H1 (cell line): Measurements from ENCODE around the gene MBOAT2. TPM values are rescaled to one million over a fixed set of nuclear protein-coding genes. Genes with fewer than 3 reads are reported as not detected.

Experiments
- CTCF ChIA-PET: fragments of 300-600 bp; sonication (Branson Sonifier 250); formaldehyde crosslinking; loops from one replicate; lab custom pipeline; 2021; ENCODE audit not compliant: partially characterized antibody; lab: Charles Lee
- POLR2A ChIA-PET: fragments of 300-600 bp; sonication (Branson Sonifier 250); formaldehyde crosslinking; loops from one replicate; lab custom pipeline; 2021; ENCODE audit warnings: inconsistent platforms; ENCODE audit not compliant: partially characterized antibody; lab: Charles Lee
- DNase-seq, 2 experiments: peaks; one replicate each; pipeline versions ENCODE4 v3.0.0 to v3.0.0-alpha.2; 2010 to 2022; ENCODE audit warnings: low spot score in 2 of 2, low read depth in 1 of 2, mixed read lengths in 1 of 2
- FAIRE-seq: peaks from 2 replicates; lab custom pipeline; 2011; peaks lifted over from hg19 to GRCh38; lab: Jason Lieb, UNC
- H2AFZ ChIP-seq: 2 replicates; pipeline ENCODE4 v1.8.1; 2012; ENCODE audit warnings: low read length, inconsistent platforms
- H2AK5ac ChIP-seq: 2 replicates; pipeline ENCODE4 v1.6.1; 2013; ENCODE audit warnings: low read depth, low read length
- H2BK120ac ChIP-seq: replicated peaks from 2 replicates; pipeline ENCODE3; 2013; ENCODE audit warnings: low read depth, low read length, inconsistent platforms
- H2BK12ac ChIP-seq: 2 replicates; pipeline ENCODE4 v1.6.1; 2013; ENCODE audit warnings: low read depth, low read length
- H2BK15ac ChIP-seq: 2 replicates; pipeline ENCODE4 v1.6.1; 2013; ENCODE audit warnings: low read length
- H2BK20ac ChIP-seq: 2 replicates; pipeline ENCODE4 v1.6.1; 2013; ENCODE audit warnings: low read length
- H2BK5ac ChIP-seq: 2 replicates; pipeline ENCODE4 v1.6.1; 2013; ENCODE audit warnings: low read depth, low read length
- H3K14ac ChIP-seq: 2 replicates; pipeline ENCODE4 v1.6.1; 2013; ENCODE audit warnings: inconsistent platforms; ENCODE audit not compliant: insufficient read length
- H3K18ac ChIP-seq: 2 replicates; pipeline ENCODE4 v1.6.1; 2013; ENCODE audit warnings: low read length; ENCODE audit errors: extremely low read depth
- H3K23ac ChIP-seq: 2 replicates; pipeline ENCODE4 v1.6.1; 2013; ENCODE audit warnings: inconsistent platforms; ENCODE audit not compliant: insufficient read length
- H3K23me2 ChIP-seq: 2 replicates; pipeline ENCODE4 v1.6.1; 2013; ENCODE audit warnings: low read depth, low read length
- H3K27ac ChIP-seq: 2 replicates; pipeline ENCODE4 v1.6.1; 2011; ENCODE audit warnings: low read depth, low read length, inconsistent platforms
- H3K27me3 ChIP-seq, 4 experiments: replicated peaks in 1 of 4; 1 replicate in 1 of 4; 2 replicates in 3 of 4; pipeline versions ENCODE4 v1.6.1 to v1.8.1; 2011 to 2013; ENCODE audit warnings: low read length in 3 of 4, mild to moderate bottlenecking in 3 of 4, inconsistent platforms in 2 of 4, mixed read lengths in 2 of 4, moderate library complexity in 1 of 4; ENCODE audit not compliant: control insufficient read depth in 3 of 4, insufficient read depth in 3 of 4; ENCODE audit errors: extremely low read depth in 1 of 4
- H3K36me3 ChIP-seq, 4 experiments: 2 replicates each; pipeline versions ENCODE4 v1.6.1 to v1.8.1; 2011 to 2013; ENCODE audit warnings: mild to moderate bottlenecking in 4 of 4, low read length in 3 of 4, moderate library complexity in 2 of 4, control low read depth in 1 of 4, inconsistent platforms in 1 of 4; ENCODE audit not compliant: insufficient read depth in 4 of 4, control insufficient read depth in 2 of 4
- H3K4ac ChIP-seq: replicated peaks from 2 replicates; pipeline ENCODE3; 2013; ENCODE audit warnings: low read length, low read depth, mixed read lengths, inconsistent platforms; ENCODE audit not compliant: insufficient read length
- H3K4me1 ChIP-seq, 4 experiments: replicated peaks in 1 of 4; 1 replicate in 1 of 4; 2 replicates in 3 of 4; pipeline versions ENCODE4 v1.6.1 to v1.8.1; 2011 to 2013; ENCODE audit warnings: low read length in 3 of 4, inconsistent platforms in 2 of 4, mixed read lengths in 1 of 4; ENCODE audit not compliant: insufficient read depth in 4 of 4, control insufficient read depth in 3 of 4
- H3K4me2 ChIP-seq, 2 experiments: 2 replicates each; pipeline versions ENCODE4 v1.6.1 to v1.8.1; 2011 to 2013; ENCODE audit warnings: low read depth in 2 of 2, low read length in 2 of 2, control low read depth in 1 of 2, inconsistent platforms in 1 of 2, mild to moderate bottlenecking in 1 of 2; ENCODE audit not compliant: insufficient read depth in 1 of 2
- H3K4me3 ChIP-seq, 4 experiments: fragments of 200-600, 300-600 bp in 1 of 4; sonication (generic), shearing (Covaris generic), sonication (Bioruptor Twin) in 1 of 4; 2 replicates each; pipeline versions ENCODE4 v1.5.1 to v1.8.1; 2011 to 2016; ENCODE audit warnings: low read length in 4 of 4, low read depth in 3 of 4, control low read depth in 2 of 4, inconsistent platforms in 2 of 4, mild to moderate bottlenecking in 2 of 4, mixed read lengths in 1 of 4, moderate library complexity in 1 of 4; ENCODE audit not compliant: insufficient read depth in 2 of 4; ENCODE audit errors: extremely low read depth in 1 of 4
- H3K56ac ChIP-seq: replicated peaks from 2 replicates; pipeline ENCODE3; 2013; ENCODE audit warnings: low read depth, mild to moderate bottlenecking, mixed read lengths, low read length, inconsistent platforms; ENCODE audit not compliant: insufficient read length
- H3K79me1 ChIP-seq: 2 replicates; pipeline ENCODE4 v1.6.1; 2013; ENCODE audit warnings: low read depth, low read length, control low read depth
- H3K79me2 ChIP-seq, 2 experiments: 2 replicates each; pipeline versions ENCODE4 v1.6.1 to v1.8.1; 2012 to 2013; ENCODE audit warnings: low read length in 2 of 2, mild to moderate bottlenecking in 2 of 2, inconsistent platforms in 1 of 2; ENCODE audit not compliant: insufficient read depth in 2 of 2, control insufficient read depth in 1 of 2
- H3K9ac ChIP-seq, 4 experiments: replicated peaks in 1 of 4; 1 replicate in 1 of 4; 2 replicates in 3 of 4; pipeline versions ENCODE4 v1.6.1 to v1.8.1; 2011 to 2013; ENCODE audit warnings: low read depth in 3 of 4, low read length in 3 of 4, control low read depth in 2 of 4, mild to moderate bottlenecking in 2 of 4, moderate library complexity in 2 of 4, inconsistent platforms in 1 of 4; ENCODE audit errors: extremely low read depth in 1 of 4
- H3K9me3 ChIP-seq, 2 experiments: 2 replicates each; pipeline versions ENCODE4 v1.6.1 to v1.8.1; 2012 to 2013; ENCODE audit warnings: mild to moderate bottlenecking in 2 of 2, moderate library complexity in 2 of 2, control low read depth in 1 of 2, inconsistent platforms in 1 of 2, low read depth in 1 of 2, low read length in 1 of 2, mixed read lengths in 1 of 2; ENCODE audit not compliant: insufficient read depth in 2 of 2
- H4K20me1 ChIP-seq, 2 experiments: replicated peaks in 1 of 2; 2 replicates each; pipeline versions ENCODE3 to v1.8.1; 2011 to 2013; ENCODE audit warnings: inconsistent platforms in 2 of 2, low read length in 2 of 2, mild to moderate bottlenecking in 1 of 2; ENCODE audit not compliant: insufficient read depth in 2 of 2, control insufficient read depth in 1 of 2
- H4K5ac ChIP-seq: 2 replicates; pipeline ENCODE4 v1.6.1; 2013; ENCODE audit warnings: low read length, low read depth, mixed read lengths, inconsistent platforms; ENCODE audit not compliant: insufficient read length
- H4K8ac ChIP-seq: 2 replicates; pipeline ENCODE4 v1.8.0; 2013; ENCODE audit warnings: mild to moderate bottlenecking, moderate library complexity, low read length, inconsistent platforms; ENCODE audit not compliant: insufficient read depth; ENCODE audit errors: extremely low read depth
- H4K91ac ChIP-seq: replicated peaks from 2 replicates; pipeline ENCODE3; 2013; ENCODE audit warnings: low read length, mixed read lengths, inconsistent platforms; ENCODE audit not compliant: insufficient read length
- CBX5 ChIP-seq: fragments of 300-800, 300-1000 bp; sonication (generic); IDR thresholded peaks from 2 replicates; pipeline ENCODE4 v1.7.1; 2016; ENCODE audit warnings: antibody characterized with exemption, low read length, low read depth
- CTCF ChIP-seq, 3 experiments: IDR thresholded peaks; 1 replicate in 2 of 3; 2 replicates in 1 of 3; pipeline versions ENCODE4 v1.5.1 to v1.6.1; 2011; ENCODE audit warnings: low read length in 3 of 3, mild to moderate bottlenecking in 3 of 3, inconsistent platforms in 2 of 3, low read depth in 1 of 3, moderate library complexity in 1 of 3; ENCODE audit not compliant: insufficient read depth in 1 of 3; ENCODE audit errors: control extremely low read depth in 1 of 3
- RAD21 ChIP-seq, 2 experiments: IDR thresholded peaks in 1 of 2; conservative IDR thresholded peaks in 1 of 2; 2 replicates each; pipeline ENCODE4 v1.6.1; 2011; ENCODE audit warnings: low read depth in 2 of 2, low read length in 2 of 2, improper control_type of control experiment in 1 of 2, inconsistent platforms in 1 of 2, mild to moderate bottlenecking in 1 of 2, moderate library complexity in 1 of 2
- WGBS, 2 experiments: shearing (Covaris generic) in 1 of 2; methylation state at CpG; one replicate each; pipeline versions ENCODE4 v1.1.6 to v1.1.7; 2013 to 2015; ENCODE audit warnings: low lambda C conversion rate in 2 of 2, mixed read lengths in 2 of 2, inconsistent platforms in 1 of 2, low coverage in 1 of 2, missing lambda C conversion rate in 1 of 2; ENCODE audit not compliant: insufficient replicate concordance in 2 of 2, insufficient coverage in 1 of 2, insufficient read length in 1 of 2; ENCODE audit errors: extremely low coverage in 1 of 2, missing lambda C conversion rate in 1 of 2; 5-methylcytosine and 5-hydroxymethylcytosine counted together
- polyA plus RNA-seq, 7 experiments: library from polyadenylated mRNA; depleted of rRNA in 3 of 7; stranded (reverse) in 5 of 7; unstranded in 2 of 7; fragments of >200 nt in 5 of 7; fragments of 200-250 nt in 2 of 7; gene quantifications; 1 replicate in 5 of 7; 2 replicates in 1 of 7; 4 replicates in 1 of 7; pipeline versions ENCODE4 v1.2.1 to v1.2.3, GENCODE V29; 2011 to 2013; ENCODE audit warnings: missing spikeins in 2 of 7, mixed read lengths in 2 of 7
- total RNA-seq: library from RNA; stranded (reverse); fragmentation: NEBNext Ultra II Directional; extraction: Animal tissue kit (Norgen Biotek cat#: 25700); gene quantifications from 2 replicates; pipeline ENCODE4 v1.2.1, GENCODE V29; 2021

MBOAT2 gene
- total and polyA plus RNA-seq, 2 of the 8 experiments (the other 6 are each of a cell fraction or from before 2014, with no cell fraction given): 11.2 to 23.4 TPM

GRCh38 chr2:8872821-8873432, 130.6 kb downstream of the MBOAT2 start:
- no peak for FAIRE-seq
- H4K5ac ChIP-seq: no peak overlapping the region
- H4K91ac ChIP-seq: no peak overlapping the region
- H3K4me2 ChIP-seq: no peak overlapping the region
- H3K79me1 ChIP-seq: no peaks in the 10 kb centered on the region
- H3K79me2 ChIP-seq: no peaks in the 10 kb centered on the region
- POLR2A ChIA-PET: no interaction called here
- no peaks in the 10 kb centered on the region for H3K4me1 ChIP-seq
- no peak overlapping the region for H4K8ac ChIP-seq
- H3K4ac ChIP-seq: no peak overlapping the region
- H2AK5ac ChIP-seq: no peak overlapping the region
- no peak overlapping the region for H2AFZ ChIP-seq
- no peaks in the 10 kb centered on the region for H3K23me2 ChIP-seq
- no peak overlapping the region for H3K56ac ChIP-seq
- H4K20me1 ChIP-seq: no peaks in the 10 kb centered on the region
- H3K23ac ChIP-seq: no peak overlapping the region
- no peak overlapping the region for H2BK12ac ChIP-seq
- DNase-seq: no peak
- no peak overlapping the region for H3K27ac ChIP-seq
- H3K9ac ChIP-seq: no peak overlapping the region
- CTCF ChIA-PET: interaction anchor here (0.6 to 3.9 kb wide), 23 partner anchors 9 to 241 kb away, joined by 3 to 20 read pairs (median 3); no protein-coding TSS in a partner anchor
- no peak overlapping the region for H3K14ac ChIP-seq
- 54% methylated on average over 11 of the region's 11 CpGs; no CpG with 5 or more reads in 1 of the 2 experiments for WGBS, 2 experiments
- TF ChIP-seq CBX5 (no peak), RAD21 (IDR thresholded peaks at IDR 0.05 in 1 of 2, conservative IDR thresholded peaks at IDR 0.05 in 1 of 2; ENCODE audit: low read depth in 2 of 2, low read length in 2 of 2) (peak; percentile 64 to 70), CTCF (IDR thresholded peaks at IDR 0.05; ENCODE audit: control extremely low read depth in 1 of 3, insufficient read depth in 1 of 3, low read depth in 1 of 3, low read length in 3 of 3) (peak in 2 of 3 experiments; percentile 59 to 61; a peak in 3 of 4 replicates)
- no peak overlapping the region for H3K4me3 ChIP-seq
- no peak overlapping the region for H2BK20ac ChIP-seq
- no peaks in the 10 kb centered on the region; a peak in 1 of 8 replicates for H3K36me3 ChIP-seq
- no peak overlapping the region for H2BK120ac ChIP-seq
- H2BK15ac ChIP-seq: no peak overlapping the region
- no peak overlapping the region for H3K18ac ChIP-seq
- no peaks in the 10 kb centered on the region for H3K27me3 ChIP-seq
- no peak overlapping the region for H2BK5ac ChIP-seq
- H3K9me3 ChIP-seq: no peaks in the 10 kb centered on the region
